ENCODE data around the gene MAP4K3.

MAP4K3 gene

DNA sequence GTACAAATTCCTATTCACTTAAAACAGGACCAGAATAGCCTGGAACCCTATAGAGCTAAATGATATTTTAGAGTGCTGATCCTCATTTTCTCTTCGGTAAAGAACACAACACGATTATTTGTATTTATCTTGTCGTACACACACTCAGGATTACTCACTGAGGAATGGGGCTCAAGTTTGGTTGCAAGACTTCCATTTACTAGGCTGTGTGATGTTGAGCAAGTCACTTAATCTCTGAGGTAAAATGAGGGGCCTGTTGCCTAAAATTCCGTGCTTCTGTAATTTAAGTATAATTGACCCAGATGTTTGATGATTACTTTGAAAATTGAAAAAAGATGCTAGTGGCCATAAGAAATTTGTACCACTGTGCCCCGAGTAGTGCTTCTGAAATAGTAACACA, 42.6 kb upstream of the MAP4K3 start:
- DNase-seq (ENCODE audit: low read depth), result peak; percentile 43
- H3K4me3 ChIP-seq (ENCODE audit: low read depth, low read length), result no peak overlapping the region
- TF ChIP-seq, protein P1, sequence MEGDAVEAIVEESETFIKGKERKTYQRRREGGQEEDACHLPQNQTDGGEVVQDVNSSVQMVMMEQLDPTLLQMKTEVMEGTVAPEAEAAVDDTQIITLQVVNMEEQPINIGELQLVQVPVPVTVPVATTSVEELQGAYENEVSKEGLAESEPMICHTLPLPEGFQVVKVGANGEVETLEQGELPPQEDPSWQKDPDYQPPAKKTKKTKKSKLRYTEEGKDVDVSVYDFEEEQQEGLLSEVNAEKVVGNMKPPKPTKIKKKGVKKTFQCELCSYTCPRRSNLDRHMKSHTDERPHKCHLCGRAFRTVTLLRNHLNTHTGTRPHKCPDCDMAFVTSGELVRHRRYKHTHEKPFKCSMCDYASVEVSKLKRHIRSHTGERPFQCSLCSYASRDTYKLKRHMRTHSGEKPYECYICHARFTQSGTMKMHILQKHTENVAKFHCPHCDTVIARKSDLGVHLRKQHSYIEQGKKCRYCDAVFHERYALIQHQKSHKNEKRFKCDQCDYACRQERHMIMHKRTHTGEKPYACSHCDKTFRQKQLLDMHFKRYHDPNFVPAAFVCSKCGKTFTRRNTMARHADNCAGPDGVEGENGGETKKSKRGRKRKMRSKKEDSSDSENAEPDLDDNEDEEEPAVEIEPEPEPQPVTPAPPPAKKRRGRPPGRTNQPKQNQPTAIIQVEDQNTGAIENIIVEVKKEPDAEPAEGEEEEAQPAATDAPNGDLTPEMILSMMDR (conservative IDR thresholded peaks at IDR 0.05; ENCODE audit: low read depth, low read length), result no peak

GRCh38 chr2:39479053-39479670, 42.1 kb upstream of the MAP4K3 start:
- TF ChIP-seq, protein P1 (conservative IDR thresholded peaks at IDR 0.05; ENCODE audit: low read depth, low read length), result no peak
- no peak for DNase-seq (ENCODE audit: low read depth)

DNA sequence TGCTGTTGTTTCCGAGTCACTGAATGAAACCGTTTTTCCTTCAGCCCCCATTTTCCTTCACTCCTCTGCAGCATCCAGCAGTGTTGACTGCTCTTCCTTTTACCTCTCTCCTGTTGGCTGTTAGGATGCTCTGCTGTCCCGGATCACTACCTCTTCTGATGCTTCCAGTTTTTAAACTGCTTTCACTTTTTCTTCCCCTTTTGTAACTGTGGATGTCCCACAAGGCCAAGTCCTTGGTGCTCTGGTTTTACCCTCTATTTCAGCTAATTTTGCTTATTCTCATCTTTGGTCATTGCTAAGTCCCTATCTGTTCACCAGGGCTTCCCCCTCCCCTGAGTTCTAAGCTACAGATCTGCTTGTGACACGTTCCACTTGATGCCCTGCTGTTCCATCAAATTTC, 39.4 kb upstream of the MAP4K3 start:
- DNase-seq (ENCODE audit: low read depth), result no peak
- no peak overlapping the region for H3K4me3 ChIP-seq (ENCODE audit: low read depth, low read length)
- TF ChIP-seq, protein P1 (conservative IDR thresholded peaks at IDR 0.05; ENCODE audit: low read depth, low read length), result no peak

More at GRCh38 chr2:39479053-39479670, 42.1 kb upstream of the MAP4K3 start:
- no peak overlapping the region for H3K4me3 ChIP-seq (ENCODE audit: low read depth, low read length)

DNA sequence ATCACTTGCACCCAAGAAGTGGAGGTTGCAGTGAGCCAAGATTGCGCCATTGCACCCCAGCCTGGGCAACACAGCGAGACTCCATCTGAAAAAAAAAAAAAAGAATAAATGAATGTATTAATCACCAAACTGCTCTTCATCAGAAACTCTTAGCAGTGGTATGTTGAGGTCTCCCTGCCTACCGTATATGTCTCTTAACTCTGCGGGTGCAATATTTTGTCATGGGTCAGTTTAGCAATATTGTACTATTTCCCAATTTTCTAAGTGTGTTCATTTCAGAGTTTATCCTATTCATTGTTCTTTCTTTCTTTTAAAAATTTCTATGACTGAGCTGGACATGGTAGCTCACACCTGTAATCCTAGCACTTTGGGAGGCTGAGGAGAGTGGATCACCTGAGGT, 37.9 kb upstream of the MAP4K3 start:
- TF ChIP-seq, protein P1 (conservative IDR thresholded peaks at IDR 0.05; ENCODE audit: low read depth, low read length), result no peak
- DNase-seq (ENCODE audit: low read depth), result no peak

DNA sequence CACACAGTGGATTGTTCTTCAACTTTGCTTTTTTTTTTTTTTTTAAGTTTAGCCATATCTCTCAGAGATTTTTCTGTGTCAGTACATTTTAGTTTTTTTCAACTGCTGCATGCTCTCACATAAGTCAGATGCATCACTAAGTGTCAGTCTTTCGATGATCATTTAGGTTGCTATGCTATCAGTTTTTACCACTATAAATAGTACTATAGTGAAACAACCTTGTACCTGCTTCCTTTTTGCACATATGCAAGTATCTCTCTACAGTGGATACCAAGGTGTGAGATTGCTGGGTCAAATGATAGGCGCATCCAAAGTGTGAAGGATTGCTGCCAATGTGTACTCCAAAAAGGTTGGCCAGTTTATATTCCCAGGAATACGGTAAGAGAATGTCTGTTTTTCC, 33.5 kb upstream of the MAP4K3 start:
- H3K4me3 ChIP-seq (ENCODE audit: low read depth, low read length), result no peak overlapping the region
- no peak for DNase-seq (ENCODE audit: low read depth)
- TF ChIP-seq, protein P1 (conservative IDR thresholded peaks at IDR 0.05; ENCODE audit: low read depth, low read length), result no peak

More for the DNA sequence above, 37.9 kb upstream of the MAP4K3 start:
- H3K4me3 ChIP-seq (ENCODE audit: low read depth, low read length), result no peak overlapping the region

- no peak overlapping the region for H3K4me3 ChIP-seq (ENCODE audit: low read depth, low read length)
- TF ChIP-seq, protein P1 (conservative IDR thresholded peaks at IDR 0.05; ENCODE audit: low read depth, low read length), result no peak
- DNase-seq (ENCODE audit: low read depth), result peak; percentile 76
Measured at GRCh38 chr2:39469807-39470206, 32.7 kb upstream of the MAP4K3 start.

Measured in choroid plexus epithelial cell (primary cell).